Prostate gland (tissue), 2 donors: ENCODE measurements around the gene L3MBTL4.

Source experiments
- CTCF ChIP-seq, 4 experiments: fragments of 200-600 bp in 2 of 4; fragments of 450-650 bp in 2 of 4; sonication (generic) in 2 of 4; IDR thresholded peaks; 1 replicate in 3 of 4; 2 replicates in 1 of 4; pipeline ENCODE4 v1.5.1; 2016 to 2019; ENCODE audit warnings: antibody characterized with exemption in 4 of 4, mild to moderate bottlenecking in 2 of 4, moderate library complexity in 2 of 4
- POLR2AphosphoS5 ChIP-seq: sonication (generic); formaldehyde crosslinking; IDR thresholded peaks from one replicate; pipeline ENCODE4 v1.6.1; 2017; ENCODE audit warnings: antibody characterized with exemption

GRCh38 chr18:5969989-5970403, 444.7 kb downstream of the L3MBTL4 start:
- TF ChIP-seq CTCF (IDR thresholded peaks at IDR 0.05) (no peak), POLR2AphosphoS5 (no peak)
